Osteocyte (in vitro differentiated cells): Measurements from ENCODE around the gene CFHR5. TPM values are rescaled to one million over a fixed set of nuclear protein-coding genes. Genes with fewer than 3 reads are reported as not detected.
"Not testable (repeated sequence)": the region's sequence is repeated elsewhere in the genome, so short reads cannot be mapped to it uniquely, and the experiment has no call there.

ENCODE experiments used
- DNase-seq: peaks from one replicate; pipeline ENCODE4 v3.0.0; 2021; ENCODE audit warnings: mixed read lengths; ENCODE audit not compliant: unreplicated experiment; ENCODE audit errors: extremely low spot score
- H3K27ac Mint-ChIP-seq: one replicate; pipeline ENCODE4 v1.8.0; 2021; ENCODE audit warnings: mild to moderate bottlenecking, mixed read lengths; ENCODE audit not compliant: unreplicated experiment
- H3K27me3 Mint-ChIP-seq: one replicate; pipeline ENCODE4 v1.8.0; 2021; ENCODE audit warnings: mixed read lengths; ENCODE audit not compliant: unreplicated experiment
- H3K36me3 Mint-ChIP-seq: one replicate; pipeline ENCODE4 v1.8.0; 2021; ENCODE audit warnings: mixed read lengths; ENCODE audit not compliant: unreplicated experiment
- H3K4me1 Mint-ChIP-seq: one replicate; pipeline ENCODE4 v1.8.0; 2021; ENCODE audit warnings: mixed read lengths; ENCODE audit not compliant: unreplicated experiment
- H3K4me3 Mint-ChIP-seq: one replicate; pipeline ENCODE4 v1.8.0; 2021; ENCODE audit warnings: mild to moderate bottlenecking, moderate library complexity, mixed read lengths; ENCODE audit not compliant: unreplicated experiment
- H3K9me3 Mint-ChIP-seq: one replicate; pipeline ENCODE4 v1.8.0; 2021; ENCODE audit warnings: mixed read lengths; ENCODE audit not compliant: unreplicated experiment
- CTCF ChIP-seq: fragments of 200-600 bp; sonication (generic); IDR thresholded peaks from 2 replicates; pipeline ENCODE4 v1.5.0; 2021; ENCODE audit warnings: antibody characterized with exemption, mild to moderate bottlenecking, moderate library complexity
- long read RNA-seq: library from polyadenylated mRNA; unstranded; transcript quantifications from one replicate; pipeline ENCODE4 v2.0.0, GENCODE V29; 2021
- total RNA-seq: library from RNA; stranded (reverse); gene quantifications from 2 replicates; pipeline ENCODE4 v1.2.1, GENCODE V29; 2021

The CFHR5 gene
- total RNA-seq, result not detected in 2 replicates
- long read RNA-seq, result 0 reads

GRCh38 chr1:196977278-196977677 is at the start of gene CFHR5:
CFHR5 (plus strand) TSS chr1:196977556; CDS start chr1:196977665, 109 bp downstream.
- Mint-ChIP-seq H3K27ac (no peak within 1 kb of the TSS), H3K4me1 (no peaks in the 10 kb centered on the region), H3K27me3 (peaks cover 2% of the 10 kb centered on the region), H3K36me3 (no peaks in the 10 kb centered on the region), H3K4me3 (no peak within 1 kb of the TSS), H3K9me3 (no peaks in the 10 kb centered on the region)
- DNase-seq, result no peak
- TF ChIP-seq CTCF, result no peak

DNA sequence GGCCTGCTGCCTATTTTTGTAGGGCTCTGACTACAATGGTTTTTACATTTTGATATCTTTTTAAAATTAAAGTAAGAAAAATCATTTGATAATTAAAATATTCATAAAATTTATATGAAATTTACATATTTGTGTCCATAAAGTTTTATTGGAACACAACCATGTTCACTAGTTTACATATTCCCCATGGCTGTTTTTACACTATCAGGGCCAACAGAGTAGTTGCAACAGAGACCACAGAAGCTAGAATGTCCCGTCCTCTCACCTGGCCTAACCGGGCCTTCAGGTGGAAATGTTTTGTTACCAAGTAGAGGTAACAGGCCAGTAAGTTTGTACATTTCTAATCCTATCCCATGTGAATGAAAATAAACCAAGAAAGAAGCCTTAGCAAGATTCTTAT is 44.5 kb upstream of the CFHR5 start:
- H3K27ac Mint-ChIP-seq, H3K4me1 Mint-ChIP-seq, H3K36me3 Mint-ChIP-seq, DNase-seq, H3K27me3 Mint-ChIP-seq, H3K9me3 Mint-ChIP-seq, H3K4me3 Mint-ChIP-seq: not testable (repeated sequence)

DNA sequence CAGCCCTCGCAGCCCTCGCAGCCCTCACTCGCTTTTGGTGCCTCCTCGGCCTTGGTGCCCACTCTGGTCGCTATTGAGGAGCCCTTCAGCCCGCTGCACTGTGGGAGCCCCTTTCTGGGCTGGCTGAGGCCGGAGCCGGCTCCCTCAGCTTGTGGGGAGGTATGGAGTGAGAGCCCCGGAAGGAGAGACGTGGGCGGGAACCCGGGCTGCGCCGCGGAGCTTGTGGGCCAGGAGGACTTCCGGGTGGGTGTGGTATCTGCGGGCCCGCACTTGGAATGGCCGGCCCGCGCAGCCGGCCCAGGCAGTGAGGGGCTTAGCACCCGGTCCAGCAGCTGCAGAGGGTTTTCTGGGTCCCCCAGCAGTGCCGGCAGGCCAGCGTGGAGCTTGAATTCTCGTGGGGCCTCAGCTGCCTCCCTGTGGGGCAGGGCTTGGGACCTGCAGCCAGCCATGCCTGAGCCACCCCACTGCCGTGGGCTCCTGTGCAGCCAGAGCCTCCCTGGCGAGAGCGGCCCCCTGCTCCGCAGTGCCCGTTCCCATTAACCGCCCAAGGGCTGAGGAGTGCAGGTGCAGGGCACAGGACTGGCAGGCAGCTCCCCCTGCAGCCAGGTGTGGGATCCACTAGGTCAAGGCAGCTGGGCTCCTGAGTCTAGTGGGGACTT is 43.7 kb upstream of the CFHR5 start:
- no peak for TF ChIP-seq CTCF

GRCh38 chr1:196941474-196941873 is 35.9 kb upstream of the CFHR5 start:
- not testable (repeated sequence) for H3K27me3 Mint-ChIP-seq, H3K9me3 Mint-ChIP-seq, H3K36me3 Mint-ChIP-seq, H3K27ac Mint-ChIP-seq, H3K4me3 Mint-ChIP-seq, H3K4me1 Mint-ChIP-seq, DNase-seq

More for the DNA sequence above, 43.7 kb upstream of the CFHR5 start:
- Mint-ChIP-seq H3K27me3 (no peaks in the 10 kb centered on the region), H3K36me3 (no peaks in the 10 kb centered on the region), H3K4me1 (no peaks in the 10 kb centered on the region), H3K9me3 (no peaks in the 10 kb centered on the region), H3K4me3 (no peak overlapping the region), H3K27ac (no peak overlapping the region)
- DNase-seq, result no peak

DNA sequence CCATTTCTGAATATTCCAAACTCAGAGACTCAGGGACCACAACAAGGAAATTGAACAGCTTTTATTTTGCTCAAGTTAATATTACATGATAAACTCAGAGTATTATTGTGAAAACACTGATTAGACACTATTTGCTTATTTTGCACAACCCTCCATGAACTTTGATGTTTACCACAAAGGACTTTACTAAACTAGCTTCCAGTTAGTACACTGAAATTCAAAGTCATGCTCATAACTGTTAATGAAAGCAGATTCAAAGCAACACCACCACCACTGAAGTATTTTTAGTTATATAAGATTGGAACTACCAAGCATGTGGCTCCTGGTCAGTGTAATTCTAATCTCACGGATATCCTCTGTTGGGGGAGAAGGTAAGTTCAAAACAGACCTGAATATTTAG is 33.8 kb upstream of the CFHR5 start, which contains the start of gene CFHR2:
TSS of gene CFHR2 (plus strand) at position 171 of the 400 bp plus-strand sequence. CDS start at position 314, 143 bp downstream.
- H3K4me1 Mint-ChIP-seq, H3K4me3 Mint-ChIP-seq: not testable (repeated sequence)

DNA sequence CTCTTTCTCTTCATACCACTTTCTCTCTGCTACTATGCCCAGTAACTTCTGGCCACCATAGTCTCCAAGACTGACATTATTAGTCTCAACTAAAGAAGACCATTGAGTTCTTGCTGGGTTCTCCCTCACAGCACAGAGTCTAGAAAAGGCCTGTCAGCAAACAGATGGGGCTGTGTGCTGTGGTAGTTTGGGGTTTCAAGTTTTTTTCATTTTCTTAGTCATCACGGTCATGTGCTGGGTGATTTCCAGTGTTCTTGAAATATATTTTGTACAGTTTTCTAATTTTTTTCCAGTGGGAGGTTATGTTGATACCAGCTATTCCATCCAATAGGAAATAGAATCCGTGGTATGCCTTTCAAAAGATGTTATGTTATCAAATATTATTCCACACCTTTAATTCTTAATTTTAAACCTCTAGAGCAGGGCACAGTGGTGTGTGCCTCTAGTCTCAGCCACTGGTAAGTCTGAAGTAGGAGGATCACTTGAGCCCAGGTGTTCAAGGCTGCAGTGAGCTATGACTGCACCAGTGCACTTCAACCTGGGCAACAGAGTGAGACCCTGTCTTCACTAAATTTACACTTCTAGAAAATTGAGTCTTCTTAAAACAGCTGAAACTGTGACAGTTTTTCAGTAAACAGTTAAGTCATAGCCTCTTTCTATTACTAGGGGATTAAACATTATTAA is 25.5 kb upstream of the CFHR5 start:
- Mint-ChIP-seq H3K4me1 (no peaks in the 10 kb centered on the region), H3K27ac (no peak overlapping the region)

More for the DNA sequence above, 33.8 kb upstream of the CFHR5 start, which contains the start of gene CFHR2:
- H3K27me3 Mint-ChIP-seq, H3K27ac Mint-ChIP-seq, DNase-seq, H3K36me3 Mint-ChIP-seq, H3K9me3 Mint-ChIP-seq: not testable (repeated sequence)

More for the DNA sequence above, 25.5 kb upstream of the CFHR5 start:
- no peak for TF ChIP-seq CTCF
- Mint-ChIP-seq H3K36me3 (no peaks in the 10 kb centered on the region), H3K4me3 (no peak overlapping the region), H3K9me3 (no peaks in the 10 kb centered on the region), H3K27me3 (peaks cover 19% of the 10 kb centered on the region)
- no peak for DNase-seq
